Hepatocyte (in vitro differentiated cells): ENCODE data around the gene VCL. TPM values are rescaled to one million over a fixed set of nuclear protein-coding genes. Genes with fewer than 3 reads are reported as not detected.

ENCODE experiments used
- DNase-seq: peaks from one replicate; pipeline ENCODE4 v3.0.0-alpha.2; 2016; ENCODE audit warnings: low spot score
- H2AFZ ChIP-seq: fragments of 200-600 bp; sonication (generic); 2 replicates; pipeline ENCODE4 v1.6.0; 2016; ENCODE audit warnings: antibody characterized with exemption, mild to moderate bottlenecking
- H3K27ac ChIP-seq: fragments of 200-600 bp; sonication (generic); 2 replicates; pipeline ENCODE4 v1.5.1; 2016; ENCODE audit warnings: mild to moderate bottlenecking
- H3K27me3 ChIP-seq: fragments of 200-600 bp; sonication (generic); 2 replicates; pipeline ENCODE4 v1.6.1; 2016
- H3K36me3 ChIP-seq: fragments of 200-600 bp; sonication (generic); replicated peaks from 2 replicates; pipeline ENCODE4 v1.5.1; 2016; ENCODE audit warnings: low read depth; ENCODE audit not compliant: insufficient read depth
- H3K4me1 ChIP-seq: fragments of 200-600 bp; sonication (generic); 2 replicates; pipeline ENCODE4 v1.5.1; 2016; ENCODE audit warnings: mild to moderate bottlenecking, moderate library complexity; ENCODE audit not compliant: insufficient read depth
- H3K4me2 ChIP-seq: fragments of 200-600 bp; sonication (generic); 2 replicates; pipeline ENCODE4 v1.6.0; 2016
- H3K4me3 ChIP-seq: fragments of 200-600 bp; sonication (generic); 2 replicates; pipeline ENCODE4 v1.5.1; 2016; ENCODE audit warnings: mild to moderate bottlenecking
- H3K79me2 ChIP-seq: fragments of 200-600 bp; sonication (generic); 2 replicates; pipeline ENCODE4 v1.6.0; 2017; ENCODE audit warnings: mild to moderate bottlenecking
- H3K9me2 ChIP-seq: fragments of 200-600 bp; sonication (generic); replicated peaks from 2 replicates; pipeline ENCODE4 v1.6.0; 2017; ENCODE audit warnings: mild to moderate bottlenecking; ENCODE audit not compliant: insufficient read depth
- H3K9me3 ChIP-seq: fragments of 200-600 bp; sonication (generic); 2 replicates; pipeline ENCODE4 v1.5.1; 2016; ENCODE audit warnings: low read depth, mild to moderate bottlenecking
- H4K20me1 ChIP-seq: fragments of 200-600 bp; sonication (generic); 2 replicates; pipeline ENCODE4 v1.6.0; 2016; ENCODE audit warnings: mild to moderate bottlenecking; ENCODE audit not compliant: insufficient read depth, poor library complexity, severe bottlenecking
- CTCF ChIP-seq: fragments of 200-600 bp; sonication (generic); IDR thresholded peaks from 2 replicates; pipeline ENCODE4 v1.5.1; 2016; ENCODE audit warnings: antibody characterized with exemption, mild to moderate bottlenecking; ENCODE audit not compliant: poor library complexity
- EZH2 ChIP-seq: fragments of 200-600 bp; sonication (generic); IDR thresholded peaks from 2 replicates; pipeline ENCODE4 v1.6.1; 2016; ENCODE audit warnings: antibody characterized with exemption, mild to moderate bottlenecking, borderline replicate concordance
- EZH2phosphoT487 ChIP-seq: fragments of 200-600 bp; sonication (generic); IDR thresholded peaks from one replicate; pipeline ENCODE4 v1.6.1; 2018; ENCODE audit warnings: antibody characterized with exemption, mild to moderate bottlenecking, low read depth, moderate library complexity; ENCODE audit not compliant: unreplicated experiment, severe bottlenecking
- WGBS: methylation state at CpG from one replicate; pipeline ENCODE4 v1.1.6; 2016; ENCODE audit warnings: low lambda C conversion rate; ENCODE audit errors: missing lambda C conversion rate; 5-methylcytosine and 5-hydroxymethylcytosine counted together
- polyA plus RNA-seq: library from polyadenylated mRNA; unstranded; fragments of >200 nt; fragmentation: Nextera tagmentation; extraction: Ambion mirVana; gene quantifications from 2 replicates; pipeline ENCODE4 v1.2.1, GENCODE V29; 2016
- total RNA-seq: library from RNA; depleted of rRNA; stranded (reverse); fragments of >200 nt; gene quantifications from 2 replicates; pipeline ENCODE4 v1.2.3, GENCODE V29; 2014

VCL gene
- total and polyA plus RNA-seq, 2 experiments from 2014 or later: 60.8 to 93.4 TPM

- no peak overlapping the region for H3K4me2 ChIP-seq
- 78% methylated on average over 4 of the region's 4 CpGs for WGBS
- no peaks in the 10 kb centered on the region for H3K9me3 ChIP-seq
- no peaks in the 10 kb centered on the region for H3K9me2 ChIP-seq
- no peak overlapping the region for H3K4me3 ChIP-seq
- no peaks in the 10 kb centered on the region for H3K79me2 ChIP-seq
- no peaks in the 10 kb centered on the region for H3K36me3 ChIP-seq
- no peaks in the 10 kb centered on the region for H3K4me1 ChIP-seq
- TF ChIP-seq EZH2 (no peak), EZH2phosphoT487 (no peak), CTCF (no peak)
- H2AFZ ChIP-seq: no peak overlapping the region
- H3K27ac ChIP-seq: no peak overlapping the region
- no peaks in the 10 kb centered on the region for H3K27me3 ChIP-seq
- H4K20me1 ChIP-seq: no peaks in the 10 kb centered on the region
- DNase-seq: no peak
Measured at GRCh38 chr10:73979141-73979808, 18.6 kb upstream of the VCL start.

GRCh38 chr10:73979809-73980433 is 18.0 kb upstream of the VCL start:
- Histone ChIP-seq H3K9me2 (no peaks in the 10 kb centered on the region), H3K4me2 (no peak overlapping the region), H2AFZ (no peak overlapping the region), H3K36me3 (no peaks in the 10 kb centered on the region), H3K4me3 (no peak overlapping the region), H3K27ac (no peak overlapping the region), H3K79me2 (no peaks in the 10 kb centered on the region), H3K9me3 (no peaks in the 10 kb centered on the region), H3K27me3 (no peaks in the 10 kb centered on the region), H4K20me1 (no peaks in the 10 kb centered on the region), H3K4me1 (no peaks in the 10 kb centered on the region)
- TF ChIP-seq EZH2: no peak
- no peak for TF ChIP-seq EZH2phosphoT487
- TF ChIP-seq CTCF: no peak
- no peak for DNase-seq
- WGBS: 92% methylated on average over 4 of the region's 4 CpGs

GRCh38 chr10:73981812-73982211 is 16.1 kb upstream of the VCL start:
- no peak for DNase-seq
- Histone ChIP-seq H3K4me2 (no peak overlapping the region), H2AFZ (no peak overlapping the region), H3K36me3 (no peaks in the 10 kb centered on the region), H3K4me1 (no peaks in the 10 kb centered on the region), H4K20me1 (no peaks in the 10 kb centered on the region), H3K9me3 (no peaks in the 10 kb centered on the region), H3K27ac (no peak overlapping the region), H3K4me3 (no peak overlapping the region), H3K27me3 (no peaks in the 10 kb centered on the region), H3K9me2 (no peaks in the 10 kb centered on the region), H3K79me2 (no peaks in the 10 kb centered on the region)
- whole genome bisulfite sequencing: 95% methylated on average over 3 of the region's 3 CpGs
- TF ChIP-seq EZH2 (no peak), CTCF (no peak), EZH2phosphoT487 (no peak)
